Urinary bladder (tissue), 4 donors: Measurements from ENCODE around the gene SPATA24. TPM values are rescaled to one million over a fixed set of nuclear protein-coding genes. Genes with fewer than 3 reads are reported as not detected.
A peak's percentile ranks its signal among the peaks of the same experiment; 100 is the strongest.

Experiments
- DNase-seq: peaks from one replicate; pipeline ENCODE4 v3.0.0-alpha.2; 2015; ENCODE audit errors: extremely low spot score
- H3K27ac ChIP-seq: one replicate; pipeline ENCODE4 v1.5.1; 2013; ENCODE audit warnings: low read depth, mild to moderate bottlenecking, moderate library complexity
- H3K36me3 ChIP-seq: one replicate; pipeline ENCODE4 v1.6.1; 2013; ENCODE audit warnings: mild to moderate bottlenecking, moderate library complexity; ENCODE audit not compliant: insufficient read depth
- H3K4me1 ChIP-seq: one replicate; pipeline ENCODE4 v1.6.1; 2013; ENCODE audit warnings: mild to moderate bottlenecking, moderate library complexity; ENCODE audit not compliant: insufficient read depth
- H3K4me3 ChIP-seq: one replicate; pipeline ENCODE4 v1.5.1; 2013; ENCODE audit warnings: low read depth, low read length
- WGBS: extraction: QIAGEN DNeasy Blood & Tissue Kit; methylation state at CpG from one replicate; pipeline ENCODE4 v1.1.7; 2013; 5-methylcytosine and 5-hydroxymethylcytosine counted together
- polyA plus RNA-seq: library from polyadenylated mRNA; stranded (reverse); fragments of 200-250 nt; gene quantifications from one replicate; pipeline ENCODE4 v1.2.3, GENCODE V29; 2013
- total RNA-seq: library from RNA; depleted of rRNA; stranded (reverse); fragments of >200 nt; gene quantifications from one replicate; pipeline ENCODE4 v1.2.3, GENCODE V29; 2014
- donor health status: healthy with polysubstance abuse.
- donor health status: healthy.

SPATA24 gene
- total and polyA plus RNA-seq, 2 donors: 3.0 to 5.4 TPM

DNA sequence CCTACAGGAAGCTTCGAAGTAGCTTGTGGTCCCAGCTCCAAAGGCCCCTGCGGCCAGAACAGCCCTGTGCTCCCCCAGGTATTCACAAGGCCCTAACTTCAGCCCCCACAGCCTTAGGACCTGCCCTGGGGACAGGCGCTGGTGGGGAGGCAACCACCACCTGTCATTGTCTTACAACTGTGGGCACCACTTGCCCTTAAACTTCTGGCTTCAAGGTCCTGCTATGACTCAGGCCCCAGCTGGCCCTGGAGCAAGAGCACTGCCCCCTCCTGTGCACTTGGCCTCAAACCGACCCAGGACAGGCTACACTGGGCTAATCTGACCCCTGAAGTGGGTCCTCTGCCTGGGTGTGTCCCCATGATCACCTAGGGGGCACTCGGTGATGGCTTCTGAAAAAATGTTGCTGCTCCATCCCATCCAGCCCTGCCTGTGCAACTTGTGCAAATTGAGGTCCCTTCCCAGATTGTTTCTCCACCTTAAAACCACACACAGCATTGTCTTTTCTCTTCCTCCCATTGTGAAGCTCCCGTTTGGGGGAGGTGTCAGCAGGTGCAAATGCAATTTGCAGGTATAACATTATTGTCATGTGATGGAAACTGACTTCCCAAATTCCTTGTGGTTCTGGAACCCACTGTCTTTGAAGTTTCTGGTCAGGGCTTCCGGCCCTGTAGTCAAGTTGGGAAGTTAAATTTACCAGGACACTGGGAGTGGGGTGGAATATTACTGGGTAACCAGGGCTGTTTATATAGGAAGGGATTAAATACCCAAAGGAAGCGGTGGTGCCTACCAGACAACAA lies 7.8 kb downstream of the SPATA24 start:
- 87% methylated on average over 8 of the region's 8 CpGs for WGBS
- no peak overlapping the region for H3K27ac ChIP-seq
- H3K4me1 ChIP-seq: peaks cover 3% of the 10 kb centered on the region
- DNase-seq: no peak
- no peaks in the 10 kb centered on the region for H3K36me3 ChIP-seq
- no peak overlapping the region for H3K4me3 ChIP-seq

DNA sequence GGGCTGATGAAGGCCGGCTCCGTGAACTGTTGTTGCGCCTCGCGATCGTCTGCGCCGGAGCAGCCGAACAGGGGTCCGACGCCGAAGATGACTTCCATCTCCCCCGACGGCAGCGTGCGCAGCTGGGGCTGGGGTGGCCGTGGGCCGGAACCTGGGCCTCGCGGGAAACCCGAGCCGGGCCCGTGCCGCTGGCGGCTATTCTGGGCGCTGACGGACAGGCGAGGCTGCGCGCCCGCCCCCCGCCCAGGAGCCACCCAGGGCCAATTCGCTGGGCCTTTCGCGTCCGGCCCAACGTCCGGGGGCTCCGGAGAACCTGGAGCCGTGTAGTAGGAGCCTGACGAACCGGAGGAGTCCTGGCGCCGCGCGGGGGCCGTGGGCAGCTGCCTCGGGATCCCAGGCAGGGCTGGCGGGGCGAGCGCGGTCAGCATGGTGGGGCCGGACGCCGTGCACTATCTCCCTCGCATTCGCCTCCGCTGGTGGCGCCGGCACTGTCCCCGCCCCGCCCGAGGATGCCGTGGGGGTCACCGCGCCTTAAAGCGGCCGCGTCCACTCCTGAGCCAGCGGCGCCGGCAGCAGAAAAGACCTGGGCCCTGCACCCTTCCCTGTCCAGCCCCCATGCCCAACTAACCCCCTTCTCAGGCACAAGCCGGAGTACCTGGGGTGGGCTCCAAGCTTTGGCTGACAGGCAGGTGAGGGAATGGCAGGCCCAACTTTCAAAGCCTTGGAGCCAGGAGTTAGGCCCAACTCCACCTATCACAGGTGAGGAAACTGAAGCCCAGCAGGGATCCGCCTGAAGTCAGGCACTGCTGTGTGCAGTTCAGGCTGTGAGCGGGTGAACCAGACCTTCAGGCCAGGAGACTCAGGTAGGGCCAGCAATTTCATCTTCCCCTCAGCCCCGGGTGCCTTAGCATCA lies 9.0 kb downstream of the SPATA24 start, which contains the start of gene PROB1:
TSS of gene PROB1 (minus strand) at position 451 of the 913 bp plus-strand sequence. CDS start at position 428, 23 bp downstream.
- peaks cover 3% of the 10 kb centered on the region for H3K4me1 ChIP-seq
- 19% methylated on average over 76 of the region's 76 CpGs for WGBS
- peak within 1 kb of the TSS; percentile 59 for H3K4me3 ChIP-seq
- H3K36me3 ChIP-seq: no peaks in the 10 kb centered on the region
- H3K27ac ChIP-seq: peak within 1 kb of the TSS; percentile 56
- DNase-seq: no peak

DNA sequence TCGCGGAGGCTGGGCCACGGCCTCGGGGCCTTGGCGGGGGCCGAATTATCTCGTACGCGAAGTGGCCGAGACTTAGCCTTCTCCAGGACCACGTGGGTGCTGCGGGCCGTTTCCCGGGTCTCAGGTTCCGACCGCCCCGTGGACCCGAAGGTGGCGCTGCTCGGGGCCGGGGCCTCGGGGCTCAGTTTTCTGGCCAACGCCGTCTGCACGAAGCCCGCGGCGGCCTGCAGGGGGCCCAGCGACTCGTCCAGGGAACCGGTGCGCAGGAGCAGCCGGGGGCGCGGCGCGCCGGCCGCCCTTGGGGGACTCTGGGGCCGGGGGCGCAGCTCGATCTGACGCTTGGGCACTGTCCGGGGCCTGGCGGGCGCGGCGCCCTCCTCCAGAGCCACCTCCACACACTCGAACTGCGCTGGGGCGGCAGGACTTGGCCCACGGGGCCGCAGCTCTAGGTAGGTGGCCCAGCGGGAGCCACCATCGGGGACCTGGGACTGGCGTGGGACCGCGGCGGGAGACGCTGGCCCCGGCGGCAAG lies 9.7 kb downstream of the SPATA24 start:
- Histone ChIP-seq H3K36me3 (no peaks in the 10 kb centered on the region), H3K4me3 (peak overlapping the region; percentile 59), H3K4me1 (peaks cover 3% of the 10 kb centered on the region), H3K27ac (no peak overlapping the region)
- DNase-seq: no peak
- under 1% methylated on average over 62 of the region's 62 CpGs for WGBS

DNA sequence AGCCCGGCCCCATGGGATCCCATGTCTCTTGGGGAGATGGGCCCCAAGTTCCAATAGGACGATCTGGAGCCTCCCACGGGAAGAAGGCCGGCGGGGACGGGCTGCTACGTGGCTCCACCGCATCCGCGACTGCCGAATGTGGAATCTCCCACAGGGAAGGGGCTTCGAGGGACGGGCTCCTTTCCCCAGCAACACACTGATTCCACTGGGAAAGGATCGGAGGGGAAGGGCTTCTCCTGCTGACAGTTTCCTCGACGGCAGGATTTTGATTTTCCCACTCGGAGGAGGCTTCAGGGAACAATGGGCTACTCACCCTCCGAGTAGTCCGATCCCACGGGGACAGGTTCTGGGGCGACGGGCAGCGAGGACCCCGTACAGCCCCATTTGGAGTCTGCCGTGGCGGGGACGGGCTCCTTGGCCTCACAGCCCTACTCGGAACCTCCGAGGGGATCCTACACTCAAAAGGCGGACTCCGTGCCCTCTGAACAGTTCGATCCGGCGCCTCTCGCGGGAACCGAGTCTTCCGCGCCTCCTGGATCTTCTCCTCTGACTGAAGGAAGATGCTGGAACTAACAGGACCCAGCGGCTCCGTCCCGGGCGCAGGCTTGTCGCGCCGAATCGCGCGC lies 10.3 kb downstream of the SPATA24 start:
- WGBS: 10% methylated on average over 49 of the region's 49 CpGs
- H3K27ac ChIP-seq: no peak overlapping the region
- no peaks in the 10 kb centered on the region for H3K36me3 ChIP-seq
- H3K4me3 ChIP-seq: peak overlapping the region; percentile 59
- DNase-seq: no peak
- H3K4me1 ChIP-seq: peaks cover 3% of the 10 kb centered on the region

DNA sequence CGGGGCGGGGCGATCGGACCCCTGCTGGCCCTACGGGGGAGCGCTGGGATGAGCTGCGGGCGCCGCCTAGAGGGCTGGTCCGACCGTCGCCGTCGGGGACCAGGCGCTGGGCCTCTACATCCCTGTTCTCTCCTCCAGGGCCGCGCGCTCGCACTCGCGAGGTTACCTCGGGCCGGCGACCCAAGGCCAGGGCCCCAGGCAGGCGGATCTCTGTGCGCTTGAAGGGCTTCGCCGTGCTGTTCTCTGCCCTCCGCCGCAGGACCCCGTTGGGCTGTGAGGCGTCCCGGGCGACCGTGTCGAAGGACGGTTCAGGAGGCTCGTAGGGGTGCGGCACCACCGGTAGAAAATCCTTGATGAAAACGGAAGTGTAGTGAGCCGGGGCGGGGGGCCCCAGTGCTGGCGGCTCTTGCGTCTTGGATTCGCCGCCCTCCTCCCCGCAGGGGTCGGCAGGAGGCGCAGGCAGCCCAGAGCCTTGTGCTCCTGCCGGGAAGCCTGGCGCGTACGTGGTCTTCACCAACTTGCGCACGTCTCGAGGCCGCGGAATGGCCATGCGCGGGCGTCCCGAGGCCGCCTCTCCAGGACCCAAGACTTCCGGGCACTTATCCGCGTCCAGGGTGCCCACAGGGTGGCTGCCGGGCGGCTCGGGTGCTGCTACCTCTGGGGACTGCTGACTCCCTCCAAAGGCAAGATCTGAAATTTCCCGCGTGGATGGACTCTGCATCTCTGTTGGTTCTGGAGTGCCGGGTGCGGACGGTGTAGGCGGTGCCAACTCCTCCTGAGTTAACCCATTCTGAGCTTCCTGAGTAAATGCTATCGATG lies 11.0 kb downstream of the SPATA24 start:
- no peak for DNase-seq
- Histone ChIP-seq H3K27ac (no peak overlapping the region), H3K36me3 (no peaks in the 10 kb centered on the region), H3K4me1 (peaks cover 3% of the 10 kb centered on the region), H3K4me3 (peak overlapping the region; percentile 59)
- 8% methylated on average over 77 of the region's 77 CpGs for WGBS

DNA sequence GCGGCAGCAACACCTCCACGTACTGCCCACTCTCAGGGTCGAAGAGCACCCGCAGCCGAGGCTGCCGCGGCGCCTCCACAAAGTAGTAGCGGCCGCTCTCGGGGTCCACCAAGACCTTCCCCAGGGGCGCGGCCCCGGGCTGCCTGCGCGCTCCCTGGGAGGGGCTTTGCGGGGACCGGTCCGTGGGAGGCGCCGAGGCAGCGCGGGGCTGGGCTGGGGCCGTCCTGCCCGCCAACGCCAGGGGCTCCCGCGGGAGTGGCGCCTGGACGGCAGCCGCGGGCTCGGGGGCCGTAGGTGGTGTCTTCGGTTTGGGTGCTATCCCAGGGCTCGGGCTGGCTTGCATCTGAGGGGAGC lies 11.6 kb downstream of the SPATA24 start:
- Histone ChIP-seq H3K4me1 (peaks cover 3% of the 10 kb centered on the region), H3K27ac (no peak overlapping the region), H3K36me3 (no peaks in the 10 kb centered on the region), H3K4me3 (peak overlapping the region; percentile 13)
- no peak for DNase-seq
- WGBS: 17% methylated on average over 36 of the region's 36 CpGs

DNA sequence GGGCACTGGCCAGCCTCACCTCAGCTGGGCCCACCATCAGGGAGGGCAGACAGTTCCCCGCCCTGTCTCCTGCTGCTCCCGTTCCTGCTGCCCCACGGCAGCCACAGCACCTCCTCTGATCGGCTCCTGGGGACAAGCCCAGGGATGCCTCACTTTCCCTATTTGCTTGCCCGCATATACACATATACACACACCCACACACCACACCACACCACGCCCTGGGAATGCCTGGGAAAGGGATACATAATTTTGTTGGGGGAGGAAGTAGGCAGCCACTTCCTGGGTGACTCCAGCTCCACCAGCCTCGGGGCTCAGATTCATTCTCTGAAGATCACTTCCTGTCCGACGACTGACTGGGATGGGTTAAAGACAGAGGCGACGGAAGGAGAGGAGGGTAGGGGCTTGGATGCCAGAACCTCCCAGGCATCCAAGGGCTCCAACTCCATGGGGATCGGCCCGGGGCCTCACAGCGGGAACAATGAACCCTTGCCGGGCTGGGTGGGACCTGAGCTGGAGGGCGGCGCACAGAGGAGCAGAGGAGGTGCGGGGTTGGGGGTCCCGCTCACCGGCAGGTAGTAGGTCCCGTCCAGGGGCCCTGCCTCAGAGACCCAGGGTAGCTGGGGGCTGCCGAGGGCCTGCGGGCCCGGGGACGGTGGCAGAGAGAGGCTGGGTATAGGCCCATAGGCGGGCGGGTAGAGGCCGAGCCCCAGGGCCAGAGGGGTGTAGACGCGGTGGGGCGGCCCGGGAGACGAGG lies 12.1 kb downstream of the SPATA24 start:
- Histone ChIP-seq H3K27ac (peak overlapping the region; percentile 23), H3K36me3 (no peaks in the 10 kb centered on the region), H3K4me3 (peak overlapping the region; percentile 13), H3K4me1 (peaks cover 3% of the 10 kb centered on the region)
- WGBS: 55% methylated on average over 33 of the region's 33 CpGs
- DNase-seq: no peak

DNA sequence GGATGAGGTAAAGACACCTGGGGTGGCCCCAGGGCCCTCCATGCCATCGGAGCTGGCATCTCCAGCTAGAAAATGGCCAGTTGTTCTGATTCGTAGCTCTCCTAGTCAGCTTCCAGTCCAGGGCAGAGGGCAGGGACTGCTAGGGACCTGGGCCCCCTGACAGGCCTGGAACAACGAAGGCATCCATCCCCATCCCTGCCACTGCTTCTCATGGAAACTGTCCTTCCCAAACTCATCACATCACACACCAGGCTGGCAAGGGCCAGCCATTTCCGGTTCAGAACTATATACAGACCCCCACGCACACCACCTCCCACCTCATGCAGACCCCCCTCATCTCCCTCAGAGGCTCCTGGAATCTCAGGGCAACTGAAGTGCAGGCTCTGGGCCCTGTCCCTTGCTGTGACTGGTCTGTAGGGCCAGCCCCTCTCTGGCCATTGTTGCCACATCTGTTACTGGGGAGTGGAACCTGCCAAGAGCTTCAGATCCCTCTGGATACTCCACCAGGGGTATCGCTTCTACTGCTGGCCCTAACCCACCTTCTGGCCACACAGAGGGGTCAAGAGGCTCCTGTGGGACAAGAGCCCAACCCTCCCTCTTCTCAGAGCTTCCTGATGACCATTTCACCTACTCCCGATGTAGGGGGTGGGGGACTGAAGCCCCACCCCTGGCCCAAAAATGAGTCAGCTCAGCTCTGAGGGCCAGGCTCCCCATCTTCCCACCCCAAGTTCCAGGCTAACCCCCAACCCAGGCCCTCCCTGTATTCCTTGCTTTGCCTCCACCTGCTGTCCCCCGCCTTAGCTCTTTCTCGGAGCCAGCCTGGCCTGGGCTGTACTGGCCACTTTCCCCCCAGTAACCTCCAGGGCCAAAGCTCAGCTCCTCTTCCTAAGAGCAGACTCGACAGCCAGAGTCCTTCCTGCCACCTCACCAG lies 13.0 kb downstream of the SPATA24 start:
- H3K27ac ChIP-seq: peak overlapping the region; percentile 23
- DNase-seq: no peak
- WGBS: 82% methylated on average over 10 of the region's 10 CpGs
- H3K36me3 ChIP-seq: no peaks in the 10 kb centered on the region
- H3K4me3 ChIP-seq: no peak overlapping the region
- H3K4me1 ChIP-seq: peaks cover 3% of the 10 kb centered on the region

DNA sequence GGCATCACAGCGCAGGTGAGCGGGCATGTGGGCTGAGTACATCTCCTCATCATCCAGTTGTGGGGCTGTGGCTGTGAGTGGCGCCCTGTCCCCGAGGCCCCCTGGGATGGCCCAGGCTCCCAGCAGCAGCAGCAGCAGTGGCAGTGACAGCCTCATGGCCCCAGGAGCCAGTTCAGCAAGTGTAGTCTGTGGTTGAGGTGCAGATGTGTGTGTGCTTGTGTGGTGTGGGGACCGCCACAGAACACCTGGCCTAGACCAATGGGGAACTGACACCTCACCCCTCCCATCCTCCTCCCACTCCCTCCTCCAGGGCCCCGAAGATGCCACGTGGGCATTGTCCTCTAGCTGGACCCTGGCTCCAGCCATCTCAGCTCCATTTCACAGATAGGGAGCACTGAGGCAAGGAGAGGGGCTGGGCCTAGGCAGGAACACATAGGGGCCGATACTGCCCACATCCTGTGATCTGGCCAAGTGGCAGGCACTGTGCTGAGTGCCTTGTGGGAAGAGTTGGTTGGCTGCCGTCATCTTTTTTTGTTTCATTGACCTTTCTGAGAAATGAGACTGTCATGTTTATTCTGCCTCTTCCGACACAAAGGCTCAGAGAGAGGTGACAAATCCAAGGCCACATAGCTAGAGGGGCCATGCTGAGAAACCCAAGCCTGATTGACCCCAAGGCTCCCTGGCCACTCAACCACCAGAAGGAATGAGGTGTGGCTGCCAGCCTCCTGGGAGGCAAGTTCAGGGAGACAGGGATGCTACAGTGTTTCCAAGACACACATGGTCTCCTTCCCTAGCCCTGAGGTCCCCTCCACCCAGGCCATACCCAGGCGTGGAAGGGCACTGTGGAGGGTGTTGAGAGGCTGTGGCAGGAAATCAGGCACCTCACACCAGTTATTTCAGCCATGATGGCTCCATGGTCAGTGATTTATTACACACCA lies 13.9 kb downstream of the SPATA24 start, which contains the start of gene MZB1:
TSS of gene MZB1 (minus strand) at position 213 of the 938 bp plus-strand sequence. CDS start at position 156, 57 bp downstream.
- Histone ChIP-seq H3K27ac (no peak within 1 kb of the TSS), H3K4me3 (no peak within 1 kb of the TSS), H3K36me3 (no peaks in the 10 kb centered on the region), H3K4me1 (peaks cover 3% of the 10 kb centered on the region)
- WGBS: 84% methylated on average over 11 of the region's 11 CpGs
- no peak for DNase-seq

DNA sequence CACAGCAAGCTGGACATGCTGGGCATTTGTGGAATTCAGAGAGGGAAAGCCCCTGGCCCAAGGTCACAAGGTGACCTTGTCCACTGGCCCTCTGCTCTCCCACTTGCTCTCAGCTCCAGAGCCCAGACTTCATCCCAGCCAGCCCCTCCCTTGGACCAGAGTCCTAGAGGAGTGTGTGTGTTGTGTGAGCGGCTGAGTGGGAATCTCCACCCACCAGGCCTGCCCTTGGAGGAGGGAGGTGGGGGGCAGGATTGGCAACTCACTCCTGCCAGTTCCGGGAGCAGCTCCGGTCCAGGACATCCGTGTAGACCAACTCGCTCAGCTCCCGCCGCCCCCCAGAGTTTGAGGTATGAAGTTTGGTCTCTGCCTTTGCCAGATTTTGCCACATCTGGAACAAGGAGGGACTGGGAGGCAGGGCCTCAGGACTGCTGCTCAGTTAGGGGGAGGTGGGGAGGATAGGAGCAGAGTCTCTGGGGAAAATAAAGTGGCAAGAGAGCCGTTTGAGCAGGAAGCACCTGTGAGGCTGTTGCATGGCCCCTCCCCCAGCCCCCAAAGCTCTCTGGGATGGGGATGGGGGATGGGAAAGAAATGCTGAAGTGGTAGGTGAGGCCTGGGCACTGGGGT lies 15.6 kb downstream of the SPATA24 start:
- WGBS: 40% methylated on average over 8 of the region's 8 CpGs
- no peak for DNase-seq
- Histone ChIP-seq H3K4me1 (peaks cover 3% of the 10 kb centered on the region), H3K4me3 (no peak overlapping the region), H3K27ac (no peak overlapping the region), H3K36me3 (no peaks in the 10 kb centered on the region)
